ENCODE data around the gene SLC4A3. TPM values are rescaled to one million over a fixed set of nuclear protein-coding genes. Genes with fewer than 3 reads are reported as not detected.
A peak's percentile ranks its signal among the peaks of the same experiment; 100 is the strongest.
"Not testable (repeated sequence)": the region's sequence is repeated elsewhere in the genome, so short reads cannot be mapped to it uniquely, and the experiment has no call there.

SLC4A3 gene
- total RNA-seq, 1 experiment from 2014 or later, result 2.3 TPM

DNA sequence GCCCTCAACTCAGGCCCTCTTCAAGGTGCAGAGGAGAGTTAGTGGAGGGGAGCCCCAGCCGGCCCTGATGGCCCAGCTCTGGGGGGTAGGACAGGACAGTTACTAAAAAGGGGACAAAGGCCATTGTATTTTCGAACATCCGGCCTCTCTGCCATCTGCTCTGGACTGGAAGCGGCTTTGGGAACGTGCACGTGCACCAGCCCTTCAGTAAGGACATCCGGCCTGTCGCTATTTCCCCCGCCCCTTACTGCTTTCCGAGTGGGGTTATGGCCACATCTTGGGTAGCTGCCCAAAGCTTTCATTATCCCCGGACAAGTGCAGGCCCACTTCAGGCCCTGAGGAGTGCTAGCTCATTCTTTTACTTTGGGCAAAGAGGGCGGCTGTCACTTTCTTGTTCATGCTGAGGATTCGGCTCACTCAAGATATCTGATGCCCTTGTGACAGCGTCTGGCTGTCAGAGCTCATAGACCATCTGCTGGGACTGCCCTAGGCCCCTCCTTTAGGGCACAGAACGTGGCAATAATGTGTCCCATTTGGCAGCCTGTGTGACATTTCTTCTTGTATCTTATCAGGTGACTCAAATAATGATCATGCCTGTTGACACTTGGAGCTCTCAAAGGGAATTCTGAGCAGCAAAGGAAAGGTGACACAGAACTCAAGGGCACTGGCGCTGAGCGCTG, 17.5 kb downstream of the SLC4A3 start:
- no peak for DNase-seq (ENCODE audit: low read depth)

DNA sequence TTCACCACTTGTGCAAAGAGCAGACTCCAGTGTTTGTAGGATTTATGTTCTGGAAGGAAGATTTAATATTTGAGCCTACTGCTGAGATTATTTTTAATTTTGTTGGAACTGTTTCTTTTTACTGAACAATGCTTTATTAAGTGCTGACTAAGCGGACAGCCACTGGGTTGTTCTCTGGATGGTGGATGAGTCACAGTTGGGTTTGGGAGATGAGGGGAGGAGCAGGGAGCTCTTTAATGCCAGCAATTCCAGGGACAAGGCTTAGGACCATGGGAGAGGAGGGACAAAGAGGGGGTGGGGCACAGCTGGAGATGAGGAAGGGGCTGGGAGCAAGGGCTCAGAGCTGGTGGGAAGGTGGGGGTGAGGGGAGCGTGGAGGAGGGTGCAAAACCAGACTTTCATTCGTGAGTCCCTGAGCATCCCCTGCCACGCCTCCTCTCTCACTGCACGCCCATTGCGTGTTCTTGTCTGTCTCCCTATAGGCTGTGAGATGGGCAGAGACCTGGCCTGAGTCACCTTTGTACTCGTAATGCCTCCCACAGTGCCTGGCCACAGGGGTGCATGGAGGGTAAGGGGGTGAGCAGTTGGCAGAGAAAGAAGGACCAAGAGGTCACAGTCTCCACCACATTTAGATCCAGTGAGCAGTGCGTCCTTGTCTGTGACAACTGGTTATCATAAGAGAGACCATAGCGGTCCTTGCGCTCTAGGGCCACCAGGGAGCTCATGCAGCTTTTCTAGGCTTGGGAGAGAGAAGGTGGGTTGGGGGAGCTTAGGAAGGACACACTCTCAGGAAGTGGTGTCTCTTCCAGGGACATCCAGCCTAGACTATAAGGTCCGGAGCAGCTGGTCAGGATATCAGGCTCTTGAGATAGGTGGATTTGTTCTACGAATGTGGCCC, 18.4 kb downstream of the SLC4A3 start:
- DNase-seq (ENCODE audit: low read depth), result peak; percentile 76

DNA sequence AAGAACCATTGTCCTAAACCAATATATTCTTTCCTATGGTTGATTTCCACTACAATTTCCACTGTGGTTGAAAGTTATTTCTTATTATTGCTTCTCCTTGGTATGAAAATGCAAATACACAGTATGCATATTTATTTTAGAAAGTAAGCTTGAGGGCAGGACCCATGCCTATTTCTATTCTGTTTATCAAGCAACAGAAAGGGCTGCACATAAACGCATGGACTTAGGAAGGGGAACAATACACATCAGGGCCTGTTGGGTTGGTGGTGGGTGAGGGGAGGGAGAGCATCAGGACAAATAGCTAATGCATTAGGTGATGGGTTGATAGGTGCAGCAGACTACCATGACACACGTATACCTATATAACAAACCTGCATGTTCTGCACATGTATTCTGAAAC, 20.7 kb downstream of the SLC4A3 start:
- no peak for DNase-seq (ENCODE audit: low read depth)

DNA sequence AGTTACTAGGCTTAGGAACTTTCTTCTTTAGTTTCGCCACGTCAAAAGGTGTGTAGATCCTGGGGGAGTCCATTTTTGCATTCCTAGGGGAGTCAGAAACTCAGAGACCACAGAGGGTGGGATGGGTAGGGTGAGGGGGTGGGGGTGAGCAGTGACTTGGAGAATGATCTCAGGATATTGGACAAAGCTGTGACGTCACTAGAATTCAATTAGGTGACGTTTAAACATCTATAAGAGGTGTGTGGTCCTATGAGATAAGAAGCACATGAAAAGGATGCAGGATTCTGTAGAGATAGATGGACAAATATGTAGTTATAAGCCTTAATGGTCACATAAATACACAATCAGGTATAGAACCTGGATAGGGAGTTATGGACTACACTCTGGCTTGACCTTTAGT, 21.5 kb downstream of the SLC4A3 start:
- no peak for DNase-seq (ENCODE audit: low read depth)

DNA sequence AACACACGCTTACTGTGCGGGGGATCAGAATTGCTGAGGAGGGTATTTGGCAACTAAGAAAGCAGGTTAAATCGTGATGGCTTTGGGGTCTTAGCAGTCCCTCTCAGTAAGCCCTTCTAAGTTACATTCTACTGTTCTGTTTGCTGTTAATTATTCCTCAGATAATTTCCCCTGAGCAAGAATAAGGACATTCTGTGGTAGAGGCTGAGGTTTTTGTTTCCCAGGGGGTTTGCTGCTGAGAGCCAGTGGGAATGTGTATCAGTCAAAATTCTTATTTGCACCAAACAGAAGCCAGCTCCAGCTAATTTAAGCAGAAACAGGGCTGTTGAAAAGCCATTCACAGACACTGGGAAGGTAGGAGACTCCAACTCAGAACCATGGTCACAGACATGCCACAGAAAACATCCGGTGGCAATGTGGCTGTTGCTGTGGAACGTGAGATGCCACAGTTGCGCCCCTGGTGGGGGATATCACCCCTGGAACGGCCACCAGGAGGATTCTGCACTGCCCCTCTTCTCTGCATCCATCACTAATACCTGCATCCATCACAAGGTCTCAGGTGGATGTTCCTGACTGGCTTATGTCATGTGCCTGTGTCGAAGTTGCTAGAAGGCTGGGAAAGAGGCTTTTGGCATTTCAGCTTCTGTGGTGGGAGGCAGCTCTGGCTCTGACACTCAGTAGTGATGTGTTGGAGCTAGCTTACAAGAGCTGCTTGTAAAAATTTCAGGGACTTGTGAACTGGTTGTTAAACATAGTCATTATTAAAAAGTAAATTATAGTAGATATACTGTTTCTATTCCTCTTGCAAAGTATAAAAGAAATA, 23.2 kb downstream of the SLC4A3 start:
- no peak for DNase-seq (ENCODE audit: low read depth)

DNA sequence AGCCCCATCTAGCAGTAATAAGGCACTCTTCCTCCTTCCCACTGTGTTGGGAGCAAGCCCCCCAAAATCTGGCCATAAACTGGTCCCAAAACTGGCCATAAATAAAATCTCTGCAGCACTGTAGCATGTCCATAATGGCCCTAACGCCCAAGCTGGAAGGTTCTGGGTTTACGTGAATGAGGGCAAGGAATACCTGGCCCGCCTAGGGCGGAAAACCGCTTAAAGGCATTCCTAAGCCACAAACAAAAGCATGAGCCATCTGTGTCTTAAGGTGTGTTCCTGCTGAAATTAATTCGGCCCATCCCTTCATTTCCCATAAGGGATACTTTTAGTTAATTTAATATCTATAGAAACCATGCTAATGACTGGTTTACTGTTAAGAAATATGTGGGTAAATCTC, 24.2 kb downstream of the SLC4A3 start:
- not testable (repeated sequence) for DNase-seq (ENCODE audit: low read depth)

DNA sequence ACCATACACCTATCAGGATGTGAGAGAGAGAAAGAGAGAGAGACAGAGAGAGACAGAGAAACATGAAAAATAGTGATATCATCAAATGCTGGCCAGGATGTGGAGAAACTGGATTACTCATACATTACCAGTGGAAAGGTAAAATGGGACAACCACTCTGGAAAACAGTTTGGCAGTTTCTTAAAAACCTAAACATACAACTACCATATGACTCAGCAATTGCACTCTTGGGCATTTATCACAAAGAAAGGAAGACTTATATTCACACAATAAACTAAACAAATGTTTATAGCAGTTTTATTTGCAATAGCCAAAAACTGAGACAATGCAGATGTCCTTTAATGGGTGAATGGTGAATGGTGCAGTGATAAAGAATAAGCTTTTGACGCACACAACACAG, 29.1 kb downstream of the SLC4A3 start:
- DNase-seq (ENCODE audit: low read depth), result no peak

DNA sequence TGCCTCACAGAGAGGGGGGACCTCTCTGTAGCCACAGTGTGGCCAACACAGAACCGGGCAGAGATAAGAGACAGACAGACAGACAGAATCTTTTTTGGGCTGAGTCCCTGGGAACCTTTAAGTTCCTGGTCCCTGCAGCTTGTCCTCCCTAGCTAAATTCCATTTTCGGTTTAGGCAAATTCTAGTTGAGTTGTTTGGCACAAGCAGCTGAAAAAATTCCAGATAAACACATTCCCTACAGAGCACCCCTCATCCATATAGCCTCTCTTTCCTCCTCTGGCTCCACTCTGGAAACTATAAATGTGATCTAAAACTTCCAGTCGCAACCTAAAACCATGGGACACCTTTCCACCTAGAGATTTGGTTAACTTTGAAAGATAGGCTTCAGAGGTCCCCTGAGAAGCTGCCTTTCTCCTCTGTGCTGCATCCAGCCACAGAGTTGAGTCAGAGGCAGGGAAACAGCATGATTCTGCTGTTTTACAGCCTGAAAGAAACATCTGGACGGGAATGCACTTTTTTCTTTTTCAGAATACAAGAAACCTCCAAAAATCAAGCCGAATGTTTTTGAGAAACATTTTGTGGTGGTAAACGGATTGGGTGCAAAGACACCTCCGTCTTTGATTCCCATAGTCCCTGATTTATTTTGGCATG, 30.9 kb downstream of the SLC4A3 start:
- DNase-seq (ENCODE audit: low read depth), result no peak

DNA sequence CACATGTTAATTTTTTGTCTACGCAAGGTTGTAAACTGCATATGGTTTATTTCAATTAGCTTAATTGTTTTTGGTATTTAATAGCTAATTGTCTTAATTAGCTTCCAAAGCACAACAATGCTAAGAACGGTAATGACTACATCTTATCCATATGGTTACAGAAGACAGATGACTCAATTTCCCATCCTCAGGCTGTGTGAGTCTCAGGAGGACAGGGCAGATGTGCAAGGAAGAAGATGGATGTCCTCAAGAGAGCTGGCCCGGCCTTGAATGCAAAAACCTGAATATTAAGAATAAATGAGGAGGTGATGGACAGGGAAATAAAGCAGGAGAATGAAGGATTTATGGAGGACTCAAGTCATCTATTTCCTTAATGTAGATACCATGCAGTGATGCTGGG, 31.4 kb downstream of the SLC4A3 start:
- no peak for DNase-seq (ENCODE audit: low read depth)

DNA sequence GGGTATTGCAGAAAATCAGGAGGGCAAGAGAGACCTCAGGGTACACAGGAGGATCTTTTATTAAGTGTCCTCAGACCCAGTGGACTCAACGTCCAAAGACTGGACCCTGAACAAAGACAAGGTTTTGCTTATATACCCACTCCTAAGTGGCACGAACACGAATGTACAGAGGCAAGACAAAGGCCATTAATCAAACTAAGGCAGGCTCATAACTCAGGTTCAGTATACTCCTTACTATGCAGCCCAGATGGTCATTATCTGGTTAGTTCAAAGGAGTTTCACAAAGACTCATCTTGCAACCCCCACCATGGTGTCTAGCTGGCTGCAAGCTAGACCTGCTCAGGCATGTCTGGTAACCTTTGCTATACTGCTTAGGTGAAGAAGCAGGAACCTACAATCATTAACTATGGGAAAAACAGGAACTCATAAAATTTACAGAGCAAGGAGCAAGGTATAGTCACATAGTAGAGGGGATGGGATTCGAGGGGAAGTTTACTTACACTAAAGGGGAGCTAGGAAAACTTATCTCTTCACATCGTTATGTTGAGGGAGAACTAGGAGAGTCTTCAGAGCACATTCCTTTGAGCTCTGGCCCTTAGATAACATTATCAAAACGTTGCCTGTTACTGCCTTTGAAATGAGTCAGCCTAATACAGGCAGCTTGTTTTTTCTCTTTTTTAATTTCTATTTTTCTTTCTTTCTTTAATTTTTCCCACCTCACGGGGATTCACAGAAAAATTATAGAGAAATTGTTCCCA, 33.9 kb downstream of the SLC4A3 start:
- no peak for DNase-seq (ENCODE audit: low read depth)

DNA sequence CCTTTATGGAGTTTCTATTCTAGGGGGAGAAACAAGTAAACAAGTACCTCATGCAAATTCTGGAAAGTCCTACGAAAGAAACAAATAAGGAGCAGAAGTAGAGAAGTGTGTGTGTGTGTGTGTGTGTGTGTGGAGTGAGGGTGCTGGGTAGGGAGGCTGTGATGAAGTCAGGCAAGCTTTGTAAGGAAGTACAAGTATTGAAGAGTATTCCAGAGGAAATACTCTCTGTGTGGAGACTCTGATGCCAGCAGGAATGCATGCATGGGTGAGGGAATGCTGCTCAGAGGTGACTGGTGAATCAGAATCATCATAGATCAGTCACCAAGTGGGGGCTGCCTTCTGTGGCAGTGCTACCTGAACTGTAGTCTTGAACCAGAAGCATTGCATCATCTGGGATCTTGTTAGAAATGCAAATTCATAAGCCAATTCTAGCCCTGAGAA, 34.5 kb downstream of the SLC4A3 start:
- no peak for DNase-seq (ENCODE audit: low read depth)

DNA sequence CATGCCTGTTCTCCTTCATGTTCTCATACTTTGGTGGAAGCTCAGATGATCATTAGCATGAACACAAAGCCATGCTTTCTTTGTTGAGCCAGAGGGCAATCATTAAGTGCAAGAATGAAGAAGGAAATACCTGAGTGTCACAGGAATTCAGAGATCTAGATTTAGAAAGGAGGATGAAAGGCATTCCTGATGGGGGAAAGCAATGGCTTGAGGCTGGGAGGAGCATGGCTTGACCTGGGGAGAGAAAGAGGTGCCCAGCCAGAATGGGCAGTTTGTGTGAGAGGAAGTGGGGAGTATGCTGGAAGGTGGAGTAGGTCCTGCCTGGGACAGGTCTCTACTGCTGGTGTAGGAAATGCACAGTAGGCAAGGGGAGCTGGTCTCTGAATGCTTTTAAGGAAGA, 35.1 kb downstream of the SLC4A3 start:
- no peak for DNase-seq (ENCODE audit: low read depth)

DNA sequence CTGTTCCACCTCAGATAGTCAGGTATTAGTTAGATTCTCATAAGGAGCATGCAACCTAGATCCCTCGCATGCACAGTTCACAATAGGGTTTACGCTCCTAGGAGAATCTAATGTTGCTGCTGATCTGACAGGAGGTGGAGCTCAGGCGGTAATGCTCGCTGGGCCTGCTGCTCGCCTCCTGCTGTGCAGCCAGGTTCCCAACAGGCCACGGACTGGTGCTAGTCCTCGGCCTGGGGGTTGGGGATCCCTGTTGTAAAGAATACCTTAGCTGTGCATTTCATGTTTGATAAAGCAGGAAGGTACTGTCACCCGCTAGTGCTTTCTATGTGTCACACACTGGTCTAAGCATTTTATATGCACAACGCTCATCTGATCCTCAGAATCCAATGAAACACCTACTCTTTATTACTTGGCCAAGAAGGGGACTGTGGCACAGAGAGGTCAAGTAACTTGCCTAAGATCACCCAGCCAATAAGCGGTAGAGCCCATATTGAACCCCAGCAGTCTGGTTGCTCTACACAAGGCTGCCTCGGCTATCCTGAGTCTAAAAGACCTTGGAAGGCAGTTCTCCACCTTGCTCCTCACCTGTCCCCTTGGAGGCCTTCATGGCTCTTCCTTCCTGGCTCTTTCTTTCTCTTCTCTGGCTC, 35.8 kb downstream of the SLC4A3 start:
- DNase-seq (ENCODE audit: low read depth), result no peak

DNA sequence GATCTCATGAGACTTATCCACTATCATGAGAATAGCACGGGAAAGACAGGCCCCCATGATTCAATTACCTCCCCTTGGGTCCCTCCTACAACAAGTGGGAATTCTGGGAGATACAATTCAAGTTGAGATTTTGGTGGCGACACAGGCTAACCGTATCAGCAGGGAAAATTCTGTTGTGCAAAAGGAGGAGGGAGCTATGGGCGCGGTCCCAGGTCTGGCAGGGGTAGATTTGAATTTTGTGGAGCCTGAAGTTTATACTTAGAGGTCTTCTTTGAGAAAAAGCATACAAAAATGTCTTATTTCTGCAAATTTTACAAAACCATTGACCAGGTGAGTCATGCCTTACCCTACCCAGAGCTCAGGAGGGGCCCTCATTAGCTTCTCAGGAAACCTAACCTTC, 36.6 kb downstream of the SLC4A3 start:
- DNase-seq (ENCODE audit: low read depth), result no peak

DNA sequence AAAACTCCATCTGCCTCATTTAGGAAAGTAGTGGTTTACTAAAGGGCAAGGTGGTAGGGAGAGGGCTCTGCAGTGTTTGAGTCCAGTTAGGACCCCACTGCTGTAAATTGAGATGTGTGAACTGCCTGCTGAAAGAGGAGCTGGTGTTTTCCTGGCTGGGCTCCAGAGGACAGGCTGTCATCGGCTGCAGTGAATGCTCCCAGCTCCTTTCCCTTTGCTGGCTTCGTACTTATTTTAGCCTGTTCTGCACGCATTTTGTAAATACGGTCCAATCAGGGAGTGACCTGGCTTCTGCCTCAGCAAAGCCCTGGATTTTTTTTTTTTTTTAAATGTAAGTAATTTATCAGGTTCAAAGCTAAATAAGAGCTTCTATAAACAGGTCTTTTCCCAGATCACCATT, 37.5 kb downstream of the SLC4A3 start:
- no peak for DNase-seq (ENCODE audit: low read depth)

DNA sequence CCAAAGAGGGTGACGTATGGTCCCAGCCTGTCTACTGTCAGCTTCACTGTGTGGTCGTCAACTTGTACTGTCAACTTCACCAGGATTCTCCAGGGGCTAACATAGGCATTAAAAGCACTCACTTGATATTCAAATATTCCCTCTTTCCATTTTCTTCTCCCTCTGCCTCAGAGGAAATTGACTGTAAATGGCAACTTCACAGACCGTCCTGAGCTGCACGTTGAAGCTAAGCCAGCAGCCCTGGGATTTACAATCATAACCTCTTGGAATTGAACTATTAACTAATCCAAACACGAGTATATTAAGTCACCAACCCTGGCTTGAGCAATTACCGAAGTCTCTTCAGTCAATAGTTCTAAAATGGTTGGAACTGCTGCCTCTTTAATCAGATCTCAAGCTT, 38.5 kb downstream of the SLC4A3 start:
- DNase-seq (ENCODE audit: low read depth), result no peak

DNA sequence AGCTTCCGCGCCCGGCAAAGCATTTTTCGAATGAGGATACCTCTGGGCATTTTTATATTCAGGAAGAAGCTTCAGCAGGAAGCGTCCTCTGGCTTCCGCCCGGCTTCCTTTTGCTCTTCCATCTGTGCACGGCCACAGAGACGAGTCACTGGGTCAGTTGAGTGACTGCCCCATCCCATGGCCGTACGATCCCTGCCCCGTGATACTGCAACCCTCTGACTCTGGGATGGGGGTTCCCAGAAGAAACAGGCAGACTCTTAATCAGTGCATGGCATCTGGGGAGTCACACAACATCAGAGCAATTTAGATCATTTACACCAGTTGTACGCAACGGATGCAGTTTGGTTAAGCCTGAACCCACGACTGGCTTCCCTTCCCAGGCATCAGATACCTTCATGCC, 40.9 kb downstream of the SLC4A3 start:
- no peak for DNase-seq (ENCODE audit: low read depth)

DNA sequence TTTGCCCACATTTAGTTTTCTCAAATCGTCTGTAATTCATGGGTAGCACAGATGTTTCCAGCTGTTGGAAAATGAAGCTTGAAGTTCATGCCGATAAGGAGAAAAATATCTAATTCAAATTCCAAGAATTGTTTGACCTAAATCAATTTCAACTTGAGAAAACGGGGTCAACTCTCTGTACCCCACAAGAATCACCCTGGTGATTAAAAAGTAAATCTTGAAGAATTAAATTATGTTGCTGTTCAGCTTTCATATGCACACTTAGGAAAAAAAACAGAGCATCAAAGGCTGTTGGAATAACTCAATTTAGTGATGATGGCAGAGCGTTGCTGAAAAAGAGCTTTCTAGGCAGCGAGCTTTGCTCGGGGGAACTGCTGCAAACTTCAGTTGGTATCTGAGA, 43.0 kb downstream of the SLC4A3 start:
- no peak for DNase-seq (ENCODE audit: low read depth)

DNA sequence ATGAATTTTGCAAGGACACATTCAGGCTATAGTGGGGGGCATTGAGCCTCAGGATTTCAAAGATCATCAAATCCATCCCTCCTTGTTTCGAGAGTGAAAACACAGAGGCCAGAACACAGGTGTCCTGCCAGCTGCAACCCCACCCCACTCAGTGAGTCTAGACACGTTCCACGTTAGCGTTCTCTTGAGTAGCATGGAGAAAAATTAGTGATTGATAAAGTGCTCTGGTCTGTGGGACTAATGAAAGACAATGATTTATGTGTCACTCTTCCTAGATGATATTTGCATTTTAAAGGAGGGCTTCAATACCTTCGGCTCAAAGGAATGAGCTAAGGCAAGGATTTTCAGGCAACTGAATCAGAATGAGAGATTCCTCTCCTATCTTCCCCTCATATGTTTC, 43.8 kb downstream of the SLC4A3 start:
- DNase-seq (ENCODE audit: low read depth), result no peak

DNA sequence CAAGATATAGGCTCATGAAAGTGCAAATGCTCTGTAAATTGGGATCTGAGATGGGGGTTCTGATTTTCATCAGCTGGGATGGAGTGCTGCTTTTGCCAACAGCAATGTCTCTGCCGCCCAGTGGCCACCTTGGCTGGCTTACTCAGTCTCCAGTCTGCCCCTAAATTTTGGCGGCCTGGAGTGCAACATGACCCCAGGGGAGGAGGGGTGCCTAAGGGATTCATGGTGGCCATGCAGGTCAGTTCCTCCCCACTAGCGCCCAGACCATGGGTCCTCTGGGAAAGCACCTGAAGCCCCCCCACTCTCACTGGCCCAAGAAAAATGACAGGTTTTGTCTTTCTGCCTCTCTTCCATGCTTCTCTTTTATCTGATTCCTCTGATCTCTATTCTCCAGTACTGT, 45.0 kb downstream of the SLC4A3 start:
- no peak for DNase-seq (ENCODE audit: low read depth)

DNA sequence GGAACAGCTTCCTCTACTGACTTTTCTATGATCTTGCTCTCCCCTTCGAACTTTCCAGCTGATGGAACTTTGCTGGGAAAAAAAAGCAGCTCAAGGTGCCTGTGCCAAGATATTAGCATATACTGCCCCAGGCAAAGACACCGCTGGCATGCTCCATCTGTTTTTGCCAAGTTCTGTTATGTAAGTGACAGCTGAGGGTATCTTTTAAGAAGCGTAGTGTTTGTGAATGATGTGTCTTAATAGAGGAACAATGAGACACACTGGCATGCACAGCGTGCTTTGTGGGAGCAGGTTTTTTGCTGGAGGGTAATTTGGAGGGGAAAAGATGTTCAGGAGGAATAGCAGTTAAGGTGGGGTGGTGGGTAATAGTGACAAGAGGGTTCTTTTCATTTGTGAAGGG, 47.8 kb downstream of the SLC4A3 start:
- no peak for DNase-seq (ENCODE audit: low read depth)

Measured in Daoy (cell line).